ENCODE measurements around the gene MS4A1.
"Not testable (repeated sequence)": the region's sequence is repeated elsewhere in the genome, so short reads cannot be mapped to it uniquely, and the experiment has no call there.

MS4A1 gene

GRCh38 chr11:60504219-60504905 lies 48.7 kb downstream of the MS4A1 start:
- DNase-seq, result no peak

GRCh38 chr11:60509609-60510008 lies 54.0 kb downstream of the MS4A1 start:
- DNase-seq, result not testable (repeated sequence)

GRCh38 chr11:60510209-60510608 lies 54.6 kb downstream of the MS4A1 start:
- DNase-seq, result not testable (repeated sequence)

GRCh38 chr11:60511393-60511792 lies 55.7 kb downstream of the MS4A1 start:
- no peak for DNase-seq

GRCh38 chr11:60512651-60513225 lies 57.1 kb downstream of the MS4A1 start:
- no peak for DNase-seq

GRCh38 chr11:60513496-60514460 lies 58.1 kb downstream of the MS4A1 start:
- DNase-seq, result no peak

GRCh38 chr11:60515144-60515855 lies 59.7 kb downstream of the MS4A1 start, which contains the start of gene MS4A13:
MS4A13 (plus strand) TSS chr11:60515392; CDS start chr11:60518084, 2,692 bp downstream.
- DNase-seq, result no peak
